ENCODE measurements around the gene RPL22L1.

- no peak for TF ChIP-seq CTCF (IDR thresholded peaks at IDR 0.05; ENCODE audit: low read depth, low read length)
- TF ChIP-seq MYC (IDR thresholded peaks at IDR 0.05; ENCODE audit: low read depth, low read length) = no peak
Observed at GRCh38 chr3:170815340-170815739, 54.7 kb downstream of the RPL22L1 start.
